HG03439 (cell line): Measurements from ENCODE around the gene NUDT1.
"Not testable (repeated sequence)": the region's sequence is repeated elsewhere in the genome, so short reads cannot be mapped to it uniquely, and the experiment has no call there.

ENCODE experiments used
- ATAC-seq: cut with Tn5 transposase; IDR thresholded peaks from one replicate; pipeline ENCODE4 v1.9.1; 2021; ENCODE audit warnings: mild to moderate bottlenecking, moderate library complexity; ENCODE audit not compliant: unreplicated experiment

NUDT1 gene

GRCh38 chr7:2264158-2264557, 22.1 kb downstream of the NUDT1 start:
- ATAC-seq = no peak

GRCh38 chr7:2266911-2267310, 24.9 kb downstream of the NUDT1 start:
- no peak for ATAC-seq

GRCh38 chr7:2269089-2269990, 27.3 kb downstream of the NUDT1 start:
- ATAC-seq = not testable (repeated sequence)

GRCh38 chr7:2269991-2270460, 28.0 kb downstream of the NUDT1 start:
- ATAC-seq = no peak

GRCh38 chr7:2270495-2270894, 28.5 kb downstream of the NUDT1 start:
- no peak for ATAC-seq

- ATAC-seq = no peak
Observed at GRCh38 chr7:2271273-2272026, 29.4 kb downstream of the NUDT1 start.

- ATAC-seq = no peak
Observed at GRCh38 chr7:2272031-2272430, 30.0 kb downstream of the NUDT1 start.

GRCh38 chr7:2273866-2274265, 31.8 kb downstream of the NUDT1 start:
- no peak for ATAC-seq

GRCh38 chr7:2274666-2275065, 32.6 kb downstream of the NUDT1 start:
- no peak for ATAC-seq

GRCh38 chr7:2275101-2275500, 33.1 kb downstream of the NUDT1 start:
- no peak for ATAC-seq

- ATAC-seq = no peak
Observed at GRCh38 chr7:2276107-2276506, 34.1 kb downstream of the NUDT1 start.

- no peak for ATAC-seq
Observed at GRCh38 chr7:2278026-2278425, 36.0 kb downstream of the NUDT1 start.

GRCh38 chr7:2279896-2280295, 37.9 kb downstream of the NUDT1 start:
- no peak for ATAC-seq

- ATAC-seq = no peak
Observed at GRCh38 chr7:2280424-2280823, 38.4 kb downstream of the NUDT1 start.

- no peak for ATAC-seq
Observed at GRCh38 chr7:2281541-2281940, 39.5 kb downstream of the NUDT1 start.

- ATAC-seq = no peak
Observed at GRCh38 chr7:2282185-2282751, 40.2 kb downstream of the NUDT1 start.

- ATAC-seq = no peak
Observed at GRCh38 chr7:2283074-2283473, 41.0 kb downstream of the NUDT1 start.

GRCh38 chr7:2287745-2288144, 45.7 kb downstream of the NUDT1 start:
- ATAC-seq = no peak

GRCh38 chr7:2288503-2288902, 46.5 kb downstream of the NUDT1 start:
- peak; percentile 56 for ATAC-seq

GRCh38 chr7:2289111-2289586, 47.1 kb downstream of the NUDT1 start:
- no peak for ATAC-seq

GRCh38 chr7:2289621-2290020, 47.6 kb downstream of the NUDT1 start:
- ATAC-seq = no peak
